ENCODE results near the gene CSNK1G3. TPM values are rescaled to one million over a fixed set of nuclear protein-coding genes. Genes with fewer than 3 reads are reported as not detected.
"Not testable (repeated sequence)": the region's sequence is repeated elsewhere in the genome, so short reads cannot be mapped to it uniquely, and the experiment has no call there.

The CSNK1G3 gene
- 1 to 10 TPM; 6.4 to 7.9 TPM for polyA plus RNA-seq

- no peaks in the 10 kb centered on the region for H3K36me3 ChIP-seq (ENCODE audit: control insufficient read depth in 2 of 2, insufficient read depth in 2 of 2, low read length in 1 of 2)
- peaks cover 0 to 3% of the 10 kb centered on the region in 2 donors for H3K4me1 ChIP-seq (ENCODE audit: control insufficient read depth in 2 of 2, insufficient read depth in 2 of 2, low read length in 1 of 2)
- H3K4me3 ChIP-seq (ENCODE audit: low read depth in 1 of 2, low read length in 2 of 2) = peak within 1 kb of the TSS; percentile 94 to 97
- H3K27ac ChIP-seq (ENCODE audit: low read depth in 2 of 2, low read length in 1 of 2) = peak within 1 kb of the TSS; percentile 96 to 98
- 1% methylated on average over 72 to 82 of the region's 82 CpGs for WGBS, 2 donors
- H3K9me3 ChIP-seq (ENCODE audit: control insufficient read depth in 2 of 2, insufficient read depth in 1 of 2, low read depth in 1 of 2, low read length in 1 of 2) = no peaks in the 10 kb centered on the region
- H3K27me3 ChIP-seq (ENCODE audit: control insufficient read depth in 1 of 2, insufficient read depth in 2 of 2, low read length in 2 of 2) = no peaks in the 10 kb centered on the region
Observed at GRCh38 chr5:123511648-123512605, at the start of gene CSNK1G3. CSNK1G3 (plus strand) TSS chr5:123512177; CDS start chr5:123545664, 33,487 bp downstream.

GRCh38 chr5:123466839-123467238, 45.1 kb upstream of the CSNK1G3 start:
- not testable (repeated sequence) for H3K27ac ChIP-seq (ENCODE audit: low read depth in 2 of 2, low read length in 1 of 2); H3K36me3 ChIP-seq (ENCODE audit: control insufficient read depth in 2 of 2, insufficient read depth in 2 of 2, low read length in 1 of 2); H3K9me3 ChIP-seq (ENCODE audit: control insufficient read depth in 2 of 2, insufficient read depth in 1 of 2, low read depth in 1 of 2, low read length in 1 of 2); H3K4me3 ChIP-seq (ENCODE audit: low read depth in 1 of 2, low read length in 2 of 2); H3K27me3 ChIP-seq (ENCODE audit: control insufficient read depth in 1 of 2, insufficient read depth in 2 of 2, low read length in 2 of 2); H3K4me1 ChIP-seq (ENCODE audit: control insufficient read depth in 2 of 2, insufficient read depth in 2 of 2, low read length in 1 of 2)
- WGBS, 2 donors = 92 to 98% methylated on average over 1 of the region's 1 CpG

GRCh38 chr5:123471385-123471784, 40.6 kb upstream of the CSNK1G3 start:
- H3K9me3 ChIP-seq (ENCODE audit: control insufficient read depth in 2 of 2, insufficient read depth in 1 of 2, low read depth in 1 of 2, low read length in 1 of 2) = no peaks in the 10 kb centered on the region
- 92 to 94% methylated on average over 3 of the region's 3 CpGs for WGBS, 2 donors
- no peaks in the 10 kb centered on the region for H3K27me3 ChIP-seq (ENCODE audit: control insufficient read depth in 1 of 2, insufficient read depth in 2 of 2, low read length in 2 of 2)
- H3K4me3 ChIP-seq (ENCODE audit: low read depth in 1 of 2, low read length in 2 of 2) = no peak overlapping the region
- H3K4me1 ChIP-seq (ENCODE audit: control insufficient read depth in 2 of 2, insufficient read depth in 2 of 2, low read length in 1 of 2) = no peaks in the 10 kb centered on the region
- no peaks in the 10 kb centered on the region for H3K36me3 ChIP-seq (ENCODE audit: control insufficient read depth in 2 of 2, insufficient read depth in 2 of 2, low read length in 1 of 2)
- no peak overlapping the region for H3K27ac ChIP-seq (ENCODE audit: low read depth in 2 of 2, low read length in 1 of 2)

GRCh38 chr5:123472150-123472924, 39.6 kb upstream of the CSNK1G3 start:
- Histone ChIP-seq H3K9me3 (ENCODE audit: control insufficient read depth in 2 of 2, insufficient read depth in 1 of 2, low read depth in 1 of 2, low read length in 1 of 2) (no peaks in the 10 kb centered on the region), H3K36me3 (ENCODE audit: control insufficient read depth in 2 of 2, insufficient read depth in 2 of 2, low read length in 1 of 2) (no peaks in the 10 kb centered on the region), H3K4me1 (ENCODE audit: control insufficient read depth in 2 of 2, insufficient read depth in 2 of 2, low read length in 1 of 2) (no peaks in the 10 kb centered on the region), H3K27ac (ENCODE audit: low read depth in 2 of 2, low read length in 1 of 2) (no peak overlapping the region), H3K27me3 (ENCODE audit: control insufficient read depth in 1 of 2, insufficient read depth in 2 of 2, low read length in 2 of 2) (no peaks in the 10 kb centered on the region), H3K4me3 (ENCODE audit: low read depth in 1 of 2, low read length in 2 of 2) (no peak overlapping the region)
- WGBS, 2 donors = 85 to 88% methylated on average over 8 of the region's 8 CpGs

DNA sequence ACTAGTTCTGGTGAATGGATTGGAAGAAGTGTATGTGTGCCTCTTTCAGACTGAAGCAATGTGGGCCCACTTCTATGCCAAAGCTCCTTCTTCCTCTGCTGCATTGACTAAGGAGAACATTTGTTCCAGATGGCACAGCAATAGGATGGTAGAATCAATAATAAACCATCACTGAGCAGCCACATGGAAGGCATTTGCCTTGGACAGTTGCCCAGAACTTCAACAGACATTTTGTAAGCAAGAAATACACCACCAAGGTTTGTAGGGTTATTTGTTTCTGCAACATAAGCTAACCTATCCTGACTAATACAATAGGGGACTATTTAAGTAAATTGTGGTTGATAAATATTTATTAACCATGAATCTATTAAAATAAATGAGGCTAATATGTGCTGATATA, 37.7 kb upstream of the CSNK1G3 start:
- H3K4me3 ChIP-seq (ENCODE audit: low read depth in 1 of 2, low read length in 2 of 2) = no peak overlapping the region
- no peaks in the 10 kb centered on the region for H3K4me1 ChIP-seq (ENCODE audit: control insufficient read depth in 2 of 2, insufficient read depth in 2 of 2, low read length in 1 of 2)
- H3K36me3 ChIP-seq (ENCODE audit: control insufficient read depth in 2 of 2, insufficient read depth in 2 of 2, low read length in 1 of 2) = no peaks in the 10 kb centered on the region
- H3K27ac ChIP-seq (ENCODE audit: low read depth in 2 of 2, low read length in 1 of 2) = no peak overlapping the region
- H3K9me3 ChIP-seq (ENCODE audit: control insufficient read depth in 2 of 2, insufficient read depth in 1 of 2, low read depth in 1 of 2, low read length in 1 of 2) = no peaks in the 10 kb centered on the region
- no peaks in the 10 kb centered on the region for H3K27me3 ChIP-seq (ENCODE audit: control insufficient read depth in 1 of 2, insufficient read depth in 2 of 2, low read length in 2 of 2)

DNA sequence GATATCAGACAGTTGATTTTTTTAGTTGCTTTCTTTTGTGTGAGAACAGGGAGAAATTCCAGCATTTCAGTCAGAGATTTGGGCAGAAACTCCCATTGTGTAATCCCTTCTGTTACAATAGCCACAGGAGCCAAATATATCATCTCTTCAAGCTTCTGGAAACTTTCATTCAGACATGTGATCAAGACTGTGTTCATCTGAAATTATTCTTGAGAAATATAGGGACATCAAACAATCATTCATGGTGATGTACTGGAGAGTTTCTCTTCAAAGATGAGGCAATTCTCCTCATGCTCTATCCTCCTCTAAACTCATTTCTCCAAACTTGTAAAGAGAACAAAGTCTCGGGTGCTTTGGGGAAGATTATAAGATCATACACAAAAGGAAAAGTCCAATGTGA, 35.2 kb upstream of the CSNK1G3 start:
- H3K36me3 ChIP-seq (ENCODE audit: control insufficient read depth in 2 of 2, insufficient read depth in 2 of 2, low read length in 1 of 2) = no peaks in the 10 kb centered on the region
- H3K27me3 ChIP-seq (ENCODE audit: control insufficient read depth in 1 of 2, insufficient read depth in 2 of 2, low read length in 2 of 2) = no peaks in the 10 kb centered on the region
- no peak overlapping the region for H3K4me3 ChIP-seq (ENCODE audit: low read depth in 1 of 2, low read length in 2 of 2)
- no peak overlapping the region for H3K27ac ChIP-seq (ENCODE audit: low read depth in 2 of 2, low read length in 1 of 2)
- 83 to 84% methylated on average over 1 of the region's 1 CpG for WGBS, 2 donors
- no peaks in the 10 kb centered on the region for H3K4me1 ChIP-seq (ENCODE audit: control insufficient read depth in 2 of 2, insufficient read depth in 2 of 2, low read length in 1 of 2)
- no peaks in the 10 kb centered on the region for H3K9me3 ChIP-seq (ENCODE audit: control insufficient read depth in 2 of 2, insufficient read depth in 1 of 2, low read depth in 1 of 2, low read length in 1 of 2)

DNA sequence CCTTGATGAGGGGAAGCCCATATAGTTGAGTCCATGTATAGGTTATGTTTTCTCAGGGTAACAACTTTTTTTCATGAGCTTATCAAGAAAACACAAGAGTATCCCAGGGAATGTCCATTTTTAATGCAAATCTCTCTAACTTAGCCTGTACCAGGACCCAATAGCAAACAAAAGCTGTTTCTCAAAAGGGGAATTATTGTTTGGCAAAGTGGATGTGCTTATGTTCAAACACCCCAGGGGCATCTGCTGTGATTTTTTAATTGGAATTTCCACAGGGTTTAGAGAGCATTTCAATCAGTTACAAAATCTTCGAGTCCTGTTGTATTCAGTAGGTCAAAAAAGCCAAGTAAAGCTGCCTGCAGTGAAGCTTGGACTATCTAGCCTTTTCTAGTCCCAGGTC, 33.4 kb upstream of the CSNK1G3 start:
- H3K9me3 ChIP-seq (ENCODE audit: control insufficient read depth in 2 of 2, insufficient read depth in 1 of 2, low read depth in 1 of 2, low read length in 1 of 2) = no peaks in the 10 kb centered on the region
- no peaks in the 10 kb centered on the region for H3K27me3 ChIP-seq (ENCODE audit: control insufficient read depth in 1 of 2, insufficient read depth in 2 of 2, low read length in 2 of 2)
- no peak overlapping the region for H3K4me3 ChIP-seq (ENCODE audit: low read depth in 1 of 2, low read length in 2 of 2)
- 53 to 54% methylated on average over 1 of the region's 1 CpG for WGBS, 2 donors
- H3K27ac ChIP-seq (ENCODE audit: low read depth in 2 of 2, low read length in 1 of 2) = no peak overlapping the region
- no peaks in the 10 kb centered on the region for H3K4me1 ChIP-seq (ENCODE audit: control insufficient read depth in 2 of 2, insufficient read depth in 2 of 2, low read length in 1 of 2)
- H3K36me3 ChIP-seq (ENCODE audit: control insufficient read depth in 2 of 2, insufficient read depth in 2 of 2, low read length in 1 of 2) = no peaks in the 10 kb centered on the region

DNA sequence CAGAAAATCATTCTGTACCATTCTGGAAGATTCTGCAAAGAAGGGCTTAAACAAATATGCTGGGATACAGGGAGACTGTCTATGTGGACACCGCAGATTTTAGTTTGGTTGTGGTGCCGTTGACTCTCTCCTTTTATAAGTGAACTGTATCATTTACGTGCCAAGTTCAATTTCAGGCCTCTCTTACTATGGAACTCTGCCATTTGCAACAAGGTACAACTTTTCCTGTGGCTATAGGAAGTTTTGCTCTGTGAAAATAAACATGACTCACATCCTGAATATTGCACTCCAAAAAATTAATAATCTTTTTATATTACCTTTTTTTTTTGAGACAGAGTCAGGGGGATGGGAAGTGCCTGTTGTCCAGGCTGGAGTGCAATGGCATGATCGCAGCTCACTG, 29.7 kb upstream of the CSNK1G3 start:
- H3K27me3 ChIP-seq (ENCODE audit: control insufficient read depth in 1 of 2, insufficient read depth in 2 of 2, low read length in 2 of 2) = peaks cover 0 to 2% of the 10 kb centered on the region in 2 donors
- 48 to 67% methylated on average over 4 of the region's 4 CpGs for WGBS, 2 donors

GRCh38 chr5:123483446-123484077, 28.4 kb upstream of the CSNK1G3 start:
- Histone ChIP-seq H3K36me3 (ENCODE audit: control insufficient read depth in 2 of 2, insufficient read depth in 2 of 2, low read length in 1 of 2) (no peaks in the 10 kb centered on the region), H3K4me1 (ENCODE audit: control insufficient read depth in 2 of 2, insufficient read depth in 2 of 2, low read length in 1 of 2) (no peaks in the 10 kb centered on the region), H3K27ac (ENCODE audit: low read depth in 2 of 2, low read length in 1 of 2) (no peak overlapping the region), H3K4me3 (ENCODE audit: low read depth in 1 of 2, low read length in 2 of 2) (no peak overlapping the region), H3K27me3 (ENCODE audit: control insufficient read depth in 1 of 2, insufficient read depth in 2 of 2, low read length in 2 of 2) (peaks cover 0 to 2% of the 10 kb centered on the region in 2 donors), H3K9me3 (ENCODE audit: control insufficient read depth in 2 of 2, insufficient read depth in 1 of 2, low read depth in 1 of 2, low read length in 1 of 2) (no peaks in the 10 kb centered on the region)

More for the DNA sequence above, 29.7 kb upstream of the CSNK1G3 start:
- H3K9me3 ChIP-seq (ENCODE audit: control insufficient read depth in 2 of 2, insufficient read depth in 1 of 2, low read depth in 1 of 2, low read length in 1 of 2) = no peaks in the 10 kb centered on the region
- no peaks in the 10 kb centered on the region for H3K4me1 ChIP-seq (ENCODE audit: control insufficient read depth in 2 of 2, insufficient read depth in 2 of 2, low read length in 1 of 2)
- no peaks in the 10 kb centered on the region for H3K36me3 ChIP-seq (ENCODE audit: control insufficient read depth in 2 of 2, insufficient read depth in 2 of 2, low read length in 1 of 2)
- H3K27ac ChIP-seq (ENCODE audit: low read depth in 2 of 2, low read length in 1 of 2) = no peak overlapping the region
- H3K4me3 ChIP-seq (ENCODE audit: low read depth in 1 of 2, low read length in 2 of 2) = no peak overlapping the region

Measured in esophagus (tissue), 2 donors.